ENCODE data around the gene SUSD6. TPM values are rescaled to one million over a fixed set of nuclear protein-coding genes. Genes with fewer than 3 reads are reported as not detected.

SUSD6 gene
- total RNA-seq, 2 donors from 2014 or later, result 24.6 to 25.1 TPM

DNA sequence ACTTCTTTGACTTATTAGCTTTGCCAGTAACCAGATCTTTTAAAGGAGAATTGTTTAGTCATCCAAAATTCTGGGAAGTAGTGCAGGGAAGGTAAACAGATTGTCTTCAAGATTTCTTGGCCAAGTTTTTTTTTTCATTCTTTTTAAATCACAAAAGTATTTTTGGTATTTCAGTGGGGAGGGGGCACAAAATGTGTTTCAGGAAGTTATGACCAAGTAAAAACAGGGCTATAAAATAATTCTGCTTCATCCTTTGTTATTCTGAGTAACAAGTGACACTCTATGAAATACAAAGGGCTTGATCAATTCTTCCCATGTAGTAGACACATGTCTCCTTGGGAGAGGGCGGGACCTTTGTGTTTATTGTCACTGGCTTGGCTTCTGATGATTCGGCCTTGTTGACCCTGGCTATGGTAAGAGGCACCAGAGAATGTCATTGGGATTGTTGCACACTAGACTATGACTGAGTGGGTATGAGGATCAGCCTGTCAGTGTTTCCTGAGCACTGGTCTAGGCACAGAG is 55.4 kb downstream of the SUSD6 start:
- Histone ChIP-seq H3K27me3 (no peaks in the 10 kb centered on the region), H3K4me1 (peaks cover 77% of the 10 kb centered on the region), H3K27ac (peak overlapping the region in 3 of 4 donors; percentile 4 to 64 (median 44)), H3K36me3 (replicated peaks in 1 of 2; ENCODE audit: insufficient read depth in 1 of 2, low read depth in 2 of 2) (no peaks in the 10 kb centered on the region), H3K9me3 (no peaks in the 10 kb centered on the region), H3K4me3 (no peak overlapping the region)
- peak; percentile 21 for ATAC-seq
- intact Hi-C loops (cut with DNase I), result loop anchor here (10.0 kb wide), 1 partner anchor 52 kb away; the partner anchor contains the start of gene SUSD6
- 59 to 69% methylated on average over 2 of the region's 2 CpGs for WGBS, 2 donors
- TF ChIP-seq POLR2A (IDR thresholded peaks at IDR 0.05), result no peak
- DNase-seq, result no peak

DNA sequence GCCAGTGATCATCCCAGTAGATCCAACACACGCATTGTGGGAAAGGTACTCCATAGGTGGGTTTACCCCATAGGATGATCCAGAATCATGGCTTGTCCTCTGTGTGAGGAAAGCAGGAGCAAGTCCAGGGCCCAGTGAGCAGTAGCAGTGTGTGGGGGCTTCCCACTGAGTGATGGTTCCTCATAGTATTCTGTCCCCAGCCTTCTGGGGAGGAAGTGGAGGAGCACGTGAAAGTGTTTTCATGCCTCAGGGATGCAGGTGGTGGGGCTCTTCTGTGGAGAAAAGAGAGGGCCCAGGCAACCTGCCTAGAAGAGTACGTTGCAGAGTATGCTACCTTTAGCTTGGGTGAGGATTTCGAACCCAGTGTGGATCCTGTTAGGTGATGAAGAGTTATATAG is 56.5 kb downstream of the SUSD6 start:
- intact Hi-C loops (cut with DNase I), result loop anchor here (10.0 kb wide), 1 partner anchor 53 kb away; the partner anchor contains the start of gene SUSD6
- TF ChIP-seq, protein P1, sequence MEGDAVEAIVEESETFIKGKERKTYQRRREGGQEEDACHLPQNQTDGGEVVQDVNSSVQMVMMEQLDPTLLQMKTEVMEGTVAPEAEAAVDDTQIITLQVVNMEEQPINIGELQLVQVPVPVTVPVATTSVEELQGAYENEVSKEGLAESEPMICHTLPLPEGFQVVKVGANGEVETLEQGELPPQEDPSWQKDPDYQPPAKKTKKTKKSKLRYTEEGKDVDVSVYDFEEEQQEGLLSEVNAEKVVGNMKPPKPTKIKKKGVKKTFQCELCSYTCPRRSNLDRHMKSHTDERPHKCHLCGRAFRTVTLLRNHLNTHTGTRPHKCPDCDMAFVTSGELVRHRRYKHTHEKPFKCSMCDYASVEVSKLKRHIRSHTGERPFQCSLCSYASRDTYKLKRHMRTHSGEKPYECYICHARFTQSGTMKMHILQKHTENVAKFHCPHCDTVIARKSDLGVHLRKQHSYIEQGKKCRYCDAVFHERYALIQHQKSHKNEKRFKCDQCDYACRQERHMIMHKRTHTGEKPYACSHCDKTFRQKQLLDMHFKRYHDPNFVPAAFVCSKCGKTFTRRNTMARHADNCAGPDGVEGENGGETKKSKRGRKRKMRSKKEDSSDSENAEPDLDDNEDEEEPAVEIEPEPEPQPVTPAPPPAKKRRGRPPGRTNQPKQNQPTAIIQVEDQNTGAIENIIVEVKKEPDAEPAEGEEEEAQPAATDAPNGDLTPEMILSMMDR (IDR thresholded peaks at IDR 0.05), result no peak
- no peak for TF ChIP-seq POLR2A (IDR thresholded peaks at IDR 0.05)
- 64 to 71% methylated on average over 4 of the region's 4 CpGs for WGBS, 2 donors
- Histone ChIP-seq H3K9me3 (no peaks in the 10 kb centered on the region), H3K27ac (peak overlapping the region in 1 of 4 donors; percentile 25), H3K4me3 (no peak overlapping the region), H3K4me1 (peaks cover 80% of the 10 kb centered on the region), H3K36me3 (replicated peaks in 1 of 2; ENCODE audit: insufficient read depth in 1 of 2, low read depth in 2 of 2) (no peaks in the 10 kb centered on the region), H3K27me3 (no peaks in the 10 kb centered on the region)
- ATAC-seq (no peak), DNase-seq (no peak)

DNA sequence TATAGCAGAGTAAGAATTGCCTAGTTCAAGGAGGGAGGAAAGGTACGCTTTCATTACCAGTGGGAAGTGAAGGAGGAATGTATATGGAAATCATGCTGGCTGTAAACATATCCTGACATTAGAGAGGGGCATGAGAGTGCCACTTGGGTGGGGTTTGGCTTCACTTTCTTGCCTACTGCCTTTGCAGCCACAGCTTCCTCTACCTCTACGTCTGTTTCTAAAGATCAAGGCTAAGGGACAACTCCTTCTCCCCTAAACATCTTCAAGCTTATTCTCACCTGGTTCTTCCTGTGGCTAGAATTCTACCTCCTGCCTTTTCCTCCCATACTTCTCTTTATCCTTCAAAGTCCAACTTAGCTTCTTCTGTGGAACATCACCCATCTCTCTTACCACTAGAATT is 58.0 kb downstream of the SUSD6 start:
- Histone ChIP-seq H3K27ac (no peak overlapping the region), H3K36me3 (replicated peaks in 1 of 2; ENCODE audit: insufficient read depth in 1 of 2, low read depth in 2 of 2) (no peaks in the 10 kb centered on the region), H3K27me3 (no peaks in the 10 kb centered on the region), H3K4me1 (peaks cover 80% of the 10 kb centered on the region), H3K9me3 (no peaks in the 10 kb centered on the region), H3K4me3 (no peak overlapping the region)
- WGBS, 2 donors, result 89 to 93% methylated on average over 2 of the region's 2 CpGs
- no peak for TF ChIP-seq POLR2A (IDR thresholded peaks at IDR 0.05)
- TF ChIP-seq, protein P1 (IDR thresholded peaks at IDR 0.05), result no peak
- DNase-seq (no peak), ATAC-seq (no peak)
- intact Hi-C loops (cut with DNase I), result loop anchor here (10.0 kb wide), 1 partner anchor 55 kb away; the partner anchor contains the start of gene SUSD6

DNA sequence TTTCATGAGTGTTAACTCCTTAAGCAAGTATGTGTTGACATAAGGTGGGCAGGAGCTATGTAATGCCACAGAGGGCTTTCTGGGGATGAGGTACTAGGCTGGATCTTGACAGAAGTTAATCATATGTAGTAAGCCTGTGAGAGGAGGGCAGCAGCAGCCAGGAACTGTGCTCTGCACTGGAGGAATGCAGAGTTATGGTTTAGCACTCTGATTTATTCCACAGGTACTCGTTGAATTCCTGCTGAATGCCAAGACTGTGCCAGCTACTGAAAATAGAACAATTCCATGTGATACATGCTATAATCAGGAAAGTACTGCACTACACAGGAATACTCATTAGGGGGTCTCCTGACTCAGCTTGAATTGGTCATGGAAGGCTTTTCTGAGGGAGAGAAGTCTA is 58.7 kb downstream of the SUSD6 start:
- ATAC-seq (no peak), DNase-seq (no peak)
- Histone ChIP-seq H3K4me3 (no peak overlapping the region), H3K27me3 (no peaks in the 10 kb centered on the region), H3K27ac (no peak overlapping the region), H3K4me1 (peaks cover 80% of the 10 kb centered on the region), H3K36me3 (replicated peaks in 1 of 2; ENCODE audit: insufficient read depth in 1 of 2, low read depth in 2 of 2) (no peaks in the 10 kb centered on the region), H3K9me3 (no peaks in the 10 kb centered on the region)
- intact Hi-C loops (cut with DNase I), result no loop called here
- TF ChIP-seq POLR2A (IDR thresholded peaks at IDR 0.05), result no peak
- TF ChIP-seq, protein P1 (IDR thresholded peaks at IDR 0.05), result no peak
- 52% methylated on average over 1 of the region's 1 CpG; no CpG with 5 or more reads in 1 of the 2 donors for WGBS, 2 donors

DNA sequence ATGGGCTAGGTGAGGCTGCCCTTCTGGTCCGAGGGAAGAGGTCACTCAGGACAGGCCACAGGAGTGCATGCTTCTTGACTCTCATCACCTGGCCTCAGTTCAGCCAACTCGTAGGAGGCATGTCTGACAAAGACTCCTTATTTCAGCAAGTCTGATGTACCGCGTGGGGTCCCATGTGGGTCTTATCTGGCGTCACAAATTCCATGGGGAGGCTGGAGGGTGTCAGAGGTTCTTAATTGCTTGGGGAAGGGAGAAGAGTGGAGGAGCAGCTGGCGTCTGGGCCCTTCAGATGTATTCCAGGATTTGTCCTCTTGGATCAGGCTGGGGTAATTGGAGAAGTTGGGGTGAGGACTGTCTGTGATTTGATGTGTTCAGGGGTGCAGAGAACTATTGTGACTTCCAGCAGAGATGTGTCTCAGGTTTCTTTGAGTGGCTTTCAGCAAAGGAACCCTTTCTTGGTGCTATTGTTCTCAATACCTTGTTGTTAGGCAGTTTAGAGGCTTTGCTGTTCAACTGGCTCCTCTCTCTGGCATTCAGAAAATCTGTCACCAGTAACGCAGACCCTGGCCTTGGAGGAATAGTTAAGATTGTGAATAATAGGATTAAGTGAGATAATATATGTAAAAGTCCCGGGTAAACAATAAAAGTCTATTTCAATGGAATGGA is 60.1 kb downstream of the SUSD6 start:
- Histone ChIP-seq H3K4me1 (peaks cover 70% of the 10 kb centered on the region), H3K27ac (no peak overlapping the region), H3K4me3 (no peak overlapping the region), H3K36me3 (replicated peaks in 1 of 2; ENCODE audit: insufficient read depth in 1 of 2, low read depth in 2 of 2) (no peaks in the 10 kb centered on the region), H3K27me3 (no peaks in the 10 kb centered on the region), H3K9me3 (no peaks in the 10 kb centered on the region)
- TF ChIP-seq, protein P1 (IDR thresholded peaks at IDR 0.05), result no peak
- no peak for ATAC-seq
- intact Hi-C loops (cut with DNase I), result no loop called here
- DNase-seq, result no peak
- WGBS, 2 donors, result 75 to 77% methylated on average over 8 of the region's 8 CpGs
